ENCODE measurements around the gene SH3PXD2A. TPM values are rescaled to one million over a fixed set of nuclear protein-coding genes. Genes with fewer than 3 reads are reported as not detected.

The SH3PXD2A gene
- total RNA-seq, 1 experiment from 2014 or later = 13.2 TPM

GRCh38 chr10:103897241-103897774, 41.9 kb upstream of the SH3PXD2A start:
- H3K4me1 Mint-ChIP-seq (ENCODE audit: insufficient read depth, unreplicated experiment) = peaks cover 45% of the 10 kb centered on the region
- peaks cover 68% of the 10 kb centered on the region for H3K36me3 Mint-ChIP-seq (ENCODE audit: insufficient read depth, unreplicated experiment)
- DNase-seq (ENCODE audit: unreplicated experiment) = no peak
- intact Hi-C loops (cut with micrococcal nuclease) = no loop called here
- H3K27me3 Mint-ChIP-seq (ENCODE audit: insufficient read depth, unreplicated experiment) = no peaks in the 10 kb centered on the region
- H3K9me3 Mint-ChIP-seq (ENCODE audit: unreplicated experiment) = no peaks in the 10 kb centered on the region
- CTCF ChIA-PET = interaction anchor here (0.5 to 5.1 kb wide), 4 partner anchors 8 to 145 kb away, joined by 3 to 46 read pairs (median 6); no protein-coding TSS in a partner anchor
- POLR2A ChIA-PET = interaction anchor here (0.8 to 5.9 kb wide), 4 partner anchors 9 to 72 kb away, joined by 3 to 89 read pairs (median 7); partner anchors contain the start of gene SLK
- no peak overlapping the region for H3K27ac Mint-ChIP-seq (ENCODE audit: low read depth, unreplicated experiment)
- no TSS peak for BruUV-seq (replicated peaks)
- H3K4me3 Mint-ChIP-seq (ENCODE audit: unreplicated experiment) = no peak overlapping the region
- no peak for TF ChIP-seq CTCF (IDR thresholded peaks at IDR 0.05; ENCODE audit: unreplicated experiment)

DNA sequence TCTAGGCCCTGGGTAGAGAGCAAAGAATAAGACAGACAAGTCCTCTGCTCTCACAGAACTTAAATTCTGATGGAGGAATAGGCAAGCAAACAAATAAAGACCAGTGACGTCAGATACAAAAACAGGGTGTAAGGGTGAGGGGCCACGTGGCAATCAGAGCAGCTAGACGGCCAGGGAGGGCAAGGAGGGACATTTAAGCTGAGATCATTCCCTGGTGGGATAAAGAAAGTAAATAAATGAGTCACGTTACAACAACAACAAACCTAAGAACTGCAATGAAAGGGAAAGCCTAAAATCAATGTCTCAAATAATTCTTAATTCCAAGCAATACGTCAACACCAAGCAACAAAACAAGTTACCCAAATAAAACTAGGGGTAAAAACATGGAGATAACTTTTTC, 40.8 kb upstream of the SH3PXD2A start:
- no peak overlapping the region for H3K4me3 Mint-ChIP-seq (ENCODE audit: unreplicated experiment)
- H3K27ac Mint-ChIP-seq (ENCODE audit: low read depth, unreplicated experiment) = peak overlapping the region; percentile 91
- intact Hi-C loops (cut with micrococcal nuclease) = no loop called here
- BruUV-seq (replicated peaks) = no TSS peak
- H3K27me3 Mint-ChIP-seq (ENCODE audit: insufficient read depth, unreplicated experiment) = no peaks in the 10 kb centered on the region
- H3K36me3 Mint-ChIP-seq (ENCODE audit: insufficient read depth, unreplicated experiment) = peaks cover 75% of the 10 kb centered on the region
- peaks cover 45% of the 10 kb centered on the region for H3K4me1 Mint-ChIP-seq (ENCODE audit: insufficient read depth, unreplicated experiment)
- DNase-seq (ENCODE audit: unreplicated experiment) = no peak
- ChIA-PET CTCF (interaction anchor here (0.7 kb wide), 1 partner anchor 420 kb away, joined by 7 read pairs; no protein-coding TSS in a partner anchor), POLR2A (no interaction called here)
- TF ChIP-seq CTCF (IDR thresholded peaks at IDR 0.05; ENCODE audit: unreplicated experiment) = no peak
- no peaks in the 10 kb centered on the region for H3K9me3 Mint-ChIP-seq (ENCODE audit: unreplicated experiment)

- H3K9me3 Mint-ChIP-seq (ENCODE audit: unreplicated experiment) = no peaks in the 10 kb centered on the region
- H3K4me1 Mint-ChIP-seq (ENCODE audit: insufficient read depth, unreplicated experiment) = peaks cover 39% of the 10 kb centered on the region
- ChIA-PET CTCF (interaction anchor here (0.6 to 1.2 kb wide), 5 partner anchors 11 to 420 kb away, joined by 3 to 7 read pairs (median 3); no protein-coding TSS in a partner anchor), POLR2A (interaction anchor here (0.9 to 4.3 kb wide), 7 partner anchors 10 to 226 kb away, joined by 4 to 62 read pairs (median 9); partner anchors contain the start of genes SFR1, SLK and STN1)
- no peaks in the 10 kb centered on the region for H3K27me3 Mint-ChIP-seq (ENCODE audit: insufficient read depth, unreplicated experiment)
- peaks cover 81% of the 10 kb centered on the region for H3K36me3 Mint-ChIP-seq (ENCODE audit: insufficient read depth, unreplicated experiment)
- H3K4me3 Mint-ChIP-seq (ENCODE audit: unreplicated experiment) = no peak overlapping the region
- intact Hi-C loops (cut with micrococcal nuclease) = no loop called here
- TF ChIP-seq CTCF (IDR thresholded peaks at IDR 0.05; ENCODE audit: unreplicated experiment) = no peak
- DNase-seq (ENCODE audit: unreplicated experiment) = peak; percentile 60
- H3K27ac Mint-ChIP-seq (ENCODE audit: low read depth, unreplicated experiment) = peak overlapping the region; percentile 91
- no TSS peak for BruUV-seq (replicated peaks)
These were observed 40.2 kb upstream of the SH3PXD2A start for GRCh38 chr10:103895411-103896186.

DNA sequence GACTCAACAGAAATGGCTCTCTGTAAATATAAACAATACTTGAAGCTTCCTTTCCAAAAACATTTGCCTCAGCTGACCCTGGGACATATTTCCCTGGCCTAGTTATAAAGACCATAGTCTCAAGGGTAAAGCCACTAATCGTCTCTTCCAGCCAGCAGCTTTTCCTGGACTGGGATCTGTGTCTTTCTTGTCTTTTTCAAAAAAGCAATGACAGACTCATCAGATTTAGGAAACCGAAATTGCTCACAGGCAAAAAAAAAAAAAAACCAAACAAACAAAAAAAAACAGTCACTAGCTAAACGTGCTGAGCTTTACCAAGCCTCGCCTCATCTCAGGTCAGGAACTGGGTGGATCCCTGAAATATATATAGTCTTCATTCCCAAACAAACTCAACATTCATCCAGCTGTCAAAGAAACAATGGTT, 39.1 kb upstream of the SH3PXD2A start:
- Mint-ChIP-seq H3K4me1 (ENCODE audit: insufficient read depth, unreplicated experiment) (peaks cover 40% of the 10 kb centered on the region), H3K36me3 (ENCODE audit: insufficient read depth, unreplicated experiment) (peaks cover 78% of the 10 kb centered on the region), H3K4me3 (ENCODE audit: unreplicated experiment) (peak overlapping the region; percentile 36), H3K9me3 (ENCODE audit: unreplicated experiment) (no peaks in the 10 kb centered on the region), H3K27me3 (ENCODE audit: insufficient read depth, unreplicated experiment) (no peaks in the 10 kb centered on the region), H3K27ac (ENCODE audit: low read depth, unreplicated experiment) (peak overlapping the region; percentile 91)
- no peak for TF ChIP-seq CTCF (IDR thresholded peaks at IDR 0.05; ENCODE audit: unreplicated experiment)
- intact Hi-C loops (cut with micrococcal nuclease) = no loop called here
- BruUV-seq (replicated peaks) = no TSS peak
- no peak for DNase-seq (ENCODE audit: unreplicated experiment)
- CTCF ChIA-PET = interaction anchor here (0.5 to 2.0 kb wide), 5 partner anchors 9 to 316 kb away, joined by 3 to 7 read pairs (median 3); no protein-coding TSS in a partner anchor
- POLR2A ChIA-PET = interaction anchor here (0.6 to 4.3 kb wide), 13 partner anchors 9 to 227 kb away, joined by 3 to 62 read pairs (median 7); partner anchors contain the start of genes COL17A1, SFR1, SLK and STN1

Measured in MCF 10A (cell line).